ENCODE data around the gene VPS51.

Gene VPS51

DNA sequence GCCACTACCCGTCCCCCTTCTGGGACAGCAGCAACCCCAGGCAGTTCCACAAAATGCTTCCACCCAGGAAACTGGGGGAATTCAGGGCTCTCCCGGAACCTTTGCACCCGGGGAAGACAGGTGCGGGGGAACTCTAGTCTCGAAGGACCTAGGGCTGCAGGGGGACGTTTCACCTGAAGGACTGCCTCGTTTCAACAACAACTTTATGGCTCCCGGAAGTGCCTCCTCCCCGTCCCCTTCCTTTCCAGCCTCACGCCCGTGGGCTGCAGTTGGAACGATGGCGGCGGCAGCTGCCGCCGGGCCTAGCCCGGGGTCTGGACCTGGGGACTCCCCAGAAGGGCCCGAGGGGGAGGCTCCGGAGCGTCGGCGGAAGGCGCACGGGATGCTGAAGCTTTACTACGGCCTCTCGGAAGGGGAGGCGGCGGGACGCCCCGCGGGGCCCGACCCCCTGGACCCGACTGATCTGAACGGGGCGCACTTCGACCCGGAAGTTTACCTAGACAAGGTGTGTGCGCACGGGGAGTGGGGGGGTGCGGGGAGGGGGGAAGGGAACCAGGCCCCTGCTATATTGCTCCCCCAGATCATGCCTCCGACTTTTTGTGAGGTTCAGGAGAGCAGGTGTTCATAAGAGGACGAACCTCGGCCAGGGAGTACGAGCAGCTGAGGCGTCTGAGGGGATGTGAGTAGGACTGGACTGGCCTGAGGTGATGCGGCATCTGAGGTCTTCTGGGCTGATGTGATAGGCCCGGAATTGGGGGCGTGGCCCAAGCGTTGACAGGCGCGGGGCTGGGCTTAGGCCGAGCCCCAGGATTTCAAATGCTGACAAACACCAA is at the start of gene VPS51:
VPS51 (plus strand) TSS at position 241 of the 833 bp plus-strand sequence; CDS start at position 278, 37 bp downstream.
- peak; percentile 90 for DNase-seq

- DNase-seq: no peak
Observed at GRCh38 chr11:65047581-65048422, 48.2 kb upstream of the VPS51 start.

DNA sequence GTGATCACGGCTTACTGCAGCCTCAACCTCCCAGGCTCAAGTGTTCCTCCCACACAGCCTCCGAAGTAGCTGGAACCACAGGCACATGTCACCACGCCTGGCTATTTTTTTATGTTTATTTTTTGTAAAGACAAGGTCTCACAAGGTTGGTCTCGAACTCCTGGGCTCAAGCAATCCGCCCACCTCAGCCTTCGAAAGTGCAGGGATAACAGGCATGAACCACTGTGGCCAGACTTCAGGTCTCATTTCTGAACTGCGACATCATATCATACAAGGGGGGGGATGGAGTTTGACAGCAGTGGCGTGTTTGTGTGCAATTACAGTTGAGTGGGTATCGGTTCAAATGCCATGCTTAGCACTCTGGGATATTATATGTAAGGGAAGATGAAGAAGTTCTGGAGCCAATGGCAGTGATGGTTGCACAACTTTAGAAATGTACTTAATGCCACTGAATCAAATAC is 44.6 kb upstream of the VPS51 start:
- peak; percentile 30 for DNase-seq

DNA sequence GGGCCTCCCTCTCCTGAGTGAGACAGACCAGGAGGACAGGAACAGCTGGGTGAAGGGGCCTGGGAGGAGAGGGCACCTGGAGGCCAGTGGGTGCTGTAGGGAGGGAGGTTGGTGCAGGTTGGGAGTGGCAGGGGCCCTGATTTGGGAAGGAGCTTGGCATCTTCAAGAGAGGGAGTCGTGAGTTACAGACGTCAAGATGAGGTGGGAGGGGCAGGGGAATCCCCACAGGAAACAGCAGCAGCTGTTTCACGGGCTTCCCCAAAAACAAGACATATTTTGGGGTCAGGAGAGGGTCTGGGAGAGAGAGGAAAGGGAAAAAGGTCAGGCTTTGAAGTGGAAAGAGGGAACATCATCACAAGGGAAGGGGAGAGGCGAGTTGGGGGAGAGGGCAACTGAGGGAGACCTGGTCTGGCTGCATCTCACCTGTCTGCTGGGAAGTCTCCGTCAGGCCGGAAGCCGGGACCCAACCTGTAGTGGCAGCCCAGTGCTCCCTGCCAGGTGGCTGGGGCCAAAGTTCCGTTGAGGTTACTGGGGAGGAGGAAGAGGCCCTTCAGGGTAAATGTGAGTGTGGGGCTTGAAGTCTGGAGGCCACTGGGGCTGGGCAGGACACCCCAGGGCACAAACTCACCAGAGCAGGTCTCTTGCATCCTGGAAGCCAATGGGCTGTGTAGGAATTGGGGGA is 42.0 kb upstream of the VPS51 start:
- no peak for DNase-seq

- no peak for DNase-seq
Observed at GRCh38 chr11:65055538-65055937, 40.5 kb upstream of the VPS51 start.

DNA sequence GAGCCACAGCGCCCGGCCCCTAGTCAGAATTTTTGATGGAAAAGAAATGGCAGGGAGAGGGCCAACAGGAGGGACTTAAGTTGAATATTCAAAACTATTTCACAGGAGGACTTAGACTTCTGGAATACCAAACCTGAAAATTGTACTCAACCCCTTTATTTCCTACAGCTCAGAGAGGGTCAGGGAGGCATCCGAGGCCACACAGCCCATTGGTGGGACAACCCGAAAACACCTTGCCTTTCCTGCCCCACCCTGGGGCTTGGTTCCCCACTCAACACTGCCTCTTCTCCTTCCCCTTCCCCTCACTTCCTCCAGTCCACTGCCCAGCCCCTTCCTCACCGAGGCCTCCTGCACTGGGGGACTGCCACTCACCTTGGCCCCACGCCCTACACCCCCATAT is 39.0 kb upstream of the VPS51 start:
- no peak for DNase-seq

DNA sequence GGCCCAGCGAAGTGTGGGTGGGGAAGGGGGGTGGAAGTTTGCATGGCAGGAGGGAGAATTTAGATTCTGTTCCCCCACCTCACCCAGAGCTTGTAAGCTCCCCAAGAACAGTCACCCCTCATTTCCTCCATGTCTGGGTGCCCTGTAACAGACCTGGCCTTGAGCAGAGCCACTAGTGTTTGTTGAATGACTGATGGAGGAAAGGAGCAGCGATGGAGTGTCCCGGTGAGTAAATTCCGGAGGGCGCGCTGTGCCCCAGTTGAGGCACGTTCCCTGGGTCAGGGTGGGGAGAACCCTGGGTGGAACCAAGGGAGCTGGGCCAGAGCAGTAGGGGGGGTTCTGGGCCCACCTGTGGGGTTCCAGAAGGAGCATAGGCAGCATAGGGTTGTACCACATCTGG is 38.5 kb upstream of the VPS51 start:
- no peak for DNase-seq

- DNase-seq: no peak
Observed at GRCh38 chr11:65058012-65058411, 38.0 kb upstream of the VPS51 start.

GRCh38 chr11:65058419-65059054 is 37.5 kb upstream of the VPS51 start, which contains the start of gene NAALADL1:
Gene NAALADL1, minus strand, starts transcription at chr11:65058553. Its CDS starts 32 bp downstream, at chr11:65058521.
- DNase-seq: no peak

GRCh38 chr11:65059523-65059922 is 36.5 kb upstream of the VPS51 start:
- DNase-seq: no peak

DNA sequence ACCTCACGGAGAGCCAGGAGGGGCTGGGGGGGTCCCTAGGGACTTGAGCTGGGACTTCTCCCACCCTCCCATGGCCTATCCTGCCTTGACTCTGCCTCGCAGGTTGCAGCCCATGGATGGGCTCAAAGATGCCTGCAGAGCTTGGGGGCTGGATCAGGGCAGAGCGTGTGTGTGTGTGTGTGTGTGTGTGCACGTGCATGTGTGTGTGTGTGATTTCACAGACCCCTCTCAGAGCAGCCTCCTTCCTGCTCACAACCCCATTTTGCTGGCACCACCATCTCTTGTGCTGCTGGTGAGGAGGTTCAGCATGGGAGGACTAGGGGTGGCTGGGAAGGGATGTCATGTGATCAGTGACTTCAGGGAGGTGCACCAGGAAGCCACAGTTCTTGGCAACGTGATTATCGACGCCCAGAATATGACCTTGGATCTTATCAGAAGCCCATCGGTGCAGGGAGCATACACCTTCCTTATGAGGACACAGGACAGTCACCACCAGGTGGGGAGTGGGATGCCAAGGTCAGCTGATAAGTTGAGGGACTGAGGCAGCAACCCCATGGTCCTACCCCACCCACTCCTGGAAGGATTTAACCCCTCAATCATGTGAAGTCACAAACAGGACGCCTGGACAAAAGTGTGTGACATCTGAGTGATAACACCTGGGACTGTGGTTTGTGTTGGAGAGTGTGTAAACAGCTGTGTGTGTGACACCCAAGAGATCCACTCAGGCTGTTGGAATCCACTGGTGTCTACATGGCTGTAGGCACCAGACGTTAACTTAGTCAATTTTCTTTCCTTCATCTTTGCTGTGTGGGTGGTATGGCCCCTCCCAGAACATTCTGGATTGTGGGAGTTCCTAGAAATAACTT is 35.8 kb upstream of the VPS51 start:
- DNase-seq: no peak

- DNase-seq: no peak
Observed at GRCh38 chr11:65060913-65061408, 35.1 kb upstream of the VPS51 start.

GRCh38 chr11:65063532-65063931 is 32.5 kb upstream of the VPS51 start:
- DNase-seq: no peak

- DNase-seq: no peak
Observed at GRCh38 chr11:65064847-65065240, 31.2 kb upstream of the VPS51 start.

DNA sequence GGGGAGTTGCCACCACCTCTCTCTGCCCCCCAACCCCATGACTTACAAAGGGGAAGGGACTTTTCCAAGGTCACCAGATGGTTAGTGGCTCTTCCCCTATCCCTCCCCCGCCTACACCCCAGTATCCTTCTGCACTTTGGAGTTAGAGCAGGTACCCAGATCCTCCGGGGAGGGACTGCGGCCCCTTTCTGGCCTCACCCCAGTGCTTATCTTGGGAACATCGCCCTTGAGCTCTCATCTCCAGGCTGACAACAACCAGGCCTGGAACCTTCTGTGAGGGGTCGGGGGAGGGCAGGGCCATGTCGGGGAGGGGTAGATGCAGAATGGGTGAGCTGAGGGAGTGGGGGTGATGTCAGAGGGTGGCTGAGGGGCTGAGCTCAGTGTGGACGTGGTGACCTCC is 30.2 kb upstream of the VPS51 start:
- no peak for DNase-seq

GRCh38 chr11:65066315-65066714 is 29.7 kb upstream of the VPS51 start:
- DNase-seq: no peak

GRCh38 chr11:65066805-65067291 is 29.2 kb upstream of the VPS51 start:
- no peak for DNase-seq

GRCh38 chr11:65067446-65067845 is 28.6 kb upstream of the VPS51 start:
- DNase-seq: no peak

DNA sequence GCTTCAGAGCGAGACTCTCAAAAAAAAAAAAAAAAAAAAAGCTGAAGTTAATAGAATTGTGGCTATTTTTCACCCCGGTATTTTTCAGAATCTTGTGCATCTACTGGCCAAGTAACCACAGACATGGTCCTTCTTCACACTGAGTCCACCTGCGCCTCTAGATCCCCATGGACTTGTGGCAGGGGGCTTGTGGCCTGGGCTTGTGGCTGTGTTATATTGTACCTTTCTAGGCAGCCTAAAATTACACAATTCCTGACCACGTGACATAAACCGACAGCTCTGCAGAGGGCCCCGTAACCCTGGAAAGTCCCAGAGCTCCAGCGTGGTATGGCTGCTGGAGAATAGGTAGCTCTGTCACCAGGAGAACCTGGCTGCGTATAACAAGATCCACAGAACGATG is 26.8 kb upstream of the VPS51 start:
- DNase-seq: peak; percentile 37

DNA sequence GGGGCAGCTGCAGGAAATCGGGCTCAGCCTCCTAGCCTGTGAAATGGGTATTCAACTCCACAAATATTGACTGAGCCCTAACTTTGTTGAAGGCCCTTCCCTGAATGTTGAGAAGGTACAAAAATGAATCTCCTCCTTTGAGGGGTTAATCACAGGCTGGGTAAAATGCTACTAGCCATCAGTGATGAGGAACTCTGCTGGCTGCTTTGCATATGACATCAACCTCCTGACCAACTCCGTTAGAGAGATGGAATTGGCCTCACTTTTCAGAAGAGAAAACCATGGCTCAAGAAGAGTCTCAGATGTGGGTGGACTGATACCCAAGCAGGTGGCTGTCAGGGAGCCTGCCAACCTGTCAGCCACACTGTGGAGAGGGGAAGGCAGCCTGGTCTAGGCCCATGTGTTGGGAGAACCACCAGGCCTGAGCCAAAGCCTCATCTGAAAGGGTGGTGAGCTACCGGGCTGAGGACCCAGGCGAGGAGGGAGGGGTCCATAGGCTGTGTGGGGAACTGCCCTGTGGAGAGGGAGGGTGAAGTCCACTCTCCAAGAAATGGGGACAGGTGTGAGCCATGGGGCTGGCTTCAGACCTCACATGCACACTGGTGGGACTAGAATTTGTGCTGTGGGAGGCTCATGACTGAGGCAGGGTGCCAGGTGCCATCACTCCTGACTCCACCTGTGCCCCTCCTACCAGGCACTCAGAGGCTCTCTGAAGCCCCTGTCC is 23.9 kb upstream of the VPS51 start:
- DNase-seq: no peak

- no peak for DNase-seq
Observed at GRCh38 chr11:65072631-65072966, 23.4 kb upstream of the VPS51 start.
